HG02973 (cell line): Measurements from ENCODE around the gene IL12B.
"Not testable (repeated sequence)": the region's sequence is repeated elsewhere in the genome, so short reads cannot be mapped to it uniquely, and the experiment has no call there.

Experiments
- ATAC-seq: cut with Tn5 transposase; IDR thresholded peaks from one replicate; pipeline ENCODE4 v1.9.1; 2021; ENCODE audit warnings: moderate library complexity; ENCODE audit not compliant: unreplicated experiment

The IL12B gene

GRCh38 chr5:159330131-159330800, at the start of gene IL12B:
Gene IL12B (minus strand): TSS chr5:159330487. CDS start chr5:159326782, 3,705 bp downstream.
- no peak for ATAC-seq

GRCh38 chr5:159377653-159378052, 47.4 kb upstream of the IL12B start:
- ATAC-seq = no peak

GRCh38 chr5:159367866-159368265, 37.6 kb upstream of the IL12B start:
- ATAC-seq = not testable (repeated sequence)

- ATAC-seq = not testable (repeated sequence)
Measured at GRCh38 chr5:159366776-159367175, 36.5 kb upstream of the IL12B start.

- no peak for ATAC-seq
Measured at GRCh38 chr5:159362220-159362619, 31.9 kb upstream of the IL12B start.

GRCh38 chr5:159359871-159360270, 29.6 kb upstream of the IL12B start:
- not testable (repeated sequence) for ATAC-seq

- no peak for ATAC-seq
Measured at GRCh38 chr5:159359408-159359807, 29.1 kb upstream of the IL12B start.

- no peak for ATAC-seq
Measured at GRCh38 chr5:159353661-159354252, 23.5 kb upstream of the IL12B start.

- ATAC-seq = not testable (repeated sequence)
Measured at GRCh38 chr5:159350644-159351043, 20.4 kb upstream of the IL12B start.

GRCh38 chr5:159350216-159350615, 19.9 kb upstream of the IL12B start:
- not testable (repeated sequence) for ATAC-seq

- no peak for ATAC-seq
Measured at GRCh38 chr5:159345861-159346260, 15.6 kb upstream of the IL12B start.

GRCh38 chr5:159345336-159345735, 15.0 kb upstream of the IL12B start:
- ATAC-seq = no peak

- ATAC-seq = peak; percentile 56
Measured at GRCh38 chr5:159343295-159344094, 13.2 kb upstream of the IL12B start.

GRCh38 chr5:159342840-159343239, 12.6 kb upstream of the IL12B start:
- ATAC-seq = no peak

GRCh38 chr5:159341906-159342310, 11.6 kb upstream of the IL12B start:
- no peak for ATAC-seq

- no peak for ATAC-seq
Measured at GRCh38 chr5:159341145-159341544, 10.9 kb upstream of the IL12B start.

GRCh38 chr5:159340511-159340910, 10.2 kb upstream of the IL12B start:
- no peak for ATAC-seq

GRCh38 chr5:159339460-159339859, 9.2 kb upstream of the IL12B start:
- ATAC-seq = no peak

- no peak for ATAC-seq
Measured at GRCh38 chr5:159338118-159338517, 7.8 kb upstream of the IL12B start.

GRCh38 chr5:159337016-159337955, 7.0 kb upstream of the IL12B start:
- ATAC-seq = no peak

GRCh38 chr5:159336586-159336985, 6.3 kb upstream of the IL12B start:
- no peak for ATAC-seq
